ENCODE data around the gene EPB41L2.
"Not testable (repeated sequence)": the region's sequence is repeated elsewhere in the genome, so short reads cannot be mapped to it uniquely, and the experiment has no call there.

The EPB41L2 gene

DNA sequence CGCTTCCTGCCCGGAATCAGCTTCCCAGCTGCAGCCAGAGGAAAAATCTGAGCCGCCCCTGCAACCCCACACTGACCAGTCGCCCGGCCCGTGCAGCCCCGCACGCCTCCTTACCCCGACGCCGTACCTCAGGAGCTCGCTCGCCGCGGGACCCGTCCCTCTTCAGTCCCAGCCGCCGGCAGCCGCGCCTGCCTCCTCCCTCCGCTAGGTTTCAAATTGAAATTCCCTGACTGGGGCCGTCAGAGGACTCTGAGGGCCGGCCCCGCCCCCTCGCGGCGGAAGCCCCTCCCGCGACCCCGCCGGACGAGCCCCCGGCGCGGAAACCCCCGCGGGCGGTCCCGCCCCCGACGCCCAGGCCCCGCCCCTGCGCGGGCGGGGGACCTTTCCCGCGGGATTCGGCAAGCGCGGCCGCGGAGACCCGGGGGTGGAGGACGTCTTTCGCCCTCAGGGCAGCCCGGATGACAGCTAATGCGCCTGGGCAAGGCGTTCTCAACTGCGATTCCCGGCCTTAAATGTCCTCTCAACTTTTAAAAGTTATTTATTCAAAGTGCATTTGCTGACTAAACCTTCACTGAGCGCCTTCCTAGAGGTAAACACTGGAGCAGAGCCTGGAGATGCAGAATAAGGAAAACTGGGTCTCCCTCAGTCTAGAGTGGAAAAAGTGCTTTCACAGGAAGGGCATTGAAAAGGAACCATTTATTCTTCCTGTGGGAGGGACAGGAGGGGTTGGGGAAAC is at the start of gene EPB41L2:
Gene EPB41L2 (minus strand): TSS at position 218 of the 736 bp plus-strand sequence. CDS start 106,760 bp downstream, outside the sequence.
- peak in 2 of 3 experiments; percentile 76 to 81 for DNase-seq

GRCh38 chr6:131112249-131112648 is 49.2 kb upstream of the EPB41L2 start:
- DNase-seq = no peak

DNA sequence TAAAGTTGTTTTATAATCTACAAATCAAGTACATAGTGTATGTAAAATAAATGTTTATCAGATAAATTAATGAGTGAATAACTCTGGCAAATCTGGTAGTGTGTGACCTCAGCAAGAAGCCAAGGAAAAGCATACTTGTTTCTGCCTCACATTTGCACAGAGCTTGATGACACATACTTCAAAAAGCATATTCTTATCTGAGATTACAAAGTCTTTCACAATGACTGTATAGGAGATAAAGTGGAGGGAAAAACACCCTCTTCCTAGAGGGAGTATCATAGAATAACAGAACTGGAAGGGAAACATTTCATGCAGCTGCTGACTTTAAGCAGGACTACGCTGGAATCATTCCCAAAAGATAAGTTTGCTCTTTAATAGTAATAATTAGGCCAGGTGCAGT is 44.1 kb upstream of the EPB41L2 start:
- DNase-seq = no peak

- DNase-seq = no peak
Observed at GRCh38 chr6:131103901-131104300, 40.9 kb upstream of the EPB41L2 start.

DNA sequence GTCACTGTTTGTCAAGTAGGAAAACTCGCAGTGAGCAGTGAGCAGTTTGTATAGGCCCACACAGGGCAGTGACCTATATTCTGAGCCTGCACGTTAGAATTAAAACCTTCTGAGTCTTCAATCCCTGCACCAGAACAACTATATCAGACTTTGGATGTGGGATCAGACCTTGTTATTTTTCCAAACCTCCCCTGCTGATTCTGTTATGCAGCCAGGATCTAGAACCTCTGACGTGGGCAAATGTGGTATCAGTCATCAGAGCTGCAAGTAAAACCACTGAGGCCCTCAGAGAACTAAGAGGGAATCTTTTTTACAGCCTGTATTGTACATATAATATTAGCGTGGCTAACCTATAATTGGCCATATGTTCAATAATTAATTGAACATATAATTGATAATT is 40.3 kb upstream of the EPB41L2 start:
- no peak for DNase-seq

DNA sequence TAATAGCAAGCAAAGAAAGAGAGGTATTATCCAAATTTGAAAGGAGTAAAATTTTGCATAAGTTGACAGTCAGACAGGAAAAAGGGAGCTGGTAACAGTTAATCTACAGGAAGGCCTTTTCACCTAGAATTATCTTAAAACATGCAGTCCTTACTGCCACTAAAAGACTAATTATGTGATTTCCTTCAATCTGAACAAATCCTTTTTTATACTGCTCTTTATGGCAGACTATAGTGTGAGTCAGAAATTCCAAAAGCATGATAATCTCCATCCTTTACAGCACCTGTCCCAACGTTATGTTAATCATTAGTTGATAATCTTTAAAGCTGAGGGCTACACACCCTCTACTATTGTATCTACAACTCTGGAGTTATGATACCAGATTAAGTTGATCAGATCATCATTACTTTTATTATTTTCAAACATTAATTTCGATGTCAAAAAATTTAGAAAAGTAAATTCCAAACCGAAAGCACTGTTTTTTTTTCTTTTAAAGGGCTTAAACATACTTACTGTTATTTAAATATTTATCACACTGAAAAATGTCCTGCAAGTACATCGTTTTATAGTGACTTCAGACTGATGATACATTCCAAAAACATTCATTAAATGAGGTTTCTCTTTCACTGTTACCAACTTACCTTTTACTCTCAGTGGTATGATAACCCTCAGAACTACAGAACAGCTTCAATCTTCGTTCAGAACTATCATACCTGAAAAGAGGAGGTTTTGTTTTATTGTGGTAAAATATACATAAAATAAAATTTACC is 39.1 kb upstream of the EPB41L2 start:
- DNase-seq = no peak

DNA sequence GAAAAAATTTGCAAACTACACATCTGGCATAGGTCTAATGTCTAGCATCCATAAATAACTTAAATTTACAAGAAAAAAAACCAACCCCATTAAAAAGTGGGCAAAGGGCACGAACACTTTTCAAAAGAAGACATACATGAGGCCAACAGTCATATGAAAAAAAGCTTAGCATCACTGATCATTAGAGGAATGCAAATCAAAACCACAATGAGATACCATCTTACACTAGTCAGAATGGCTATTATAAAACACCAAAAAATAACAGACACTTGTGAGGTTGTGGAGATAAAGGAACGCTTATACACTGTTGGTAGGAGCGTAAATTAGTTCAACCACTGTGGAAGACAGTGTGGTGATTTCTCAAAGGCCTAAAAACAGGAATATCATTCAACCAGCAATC is 33.7 kb upstream of the EPB41L2 start:
- DNase-seq = no peak

- DNase-seq = no peak
Observed at GRCh38 chr6:131093334-131093733, 30.3 kb upstream of the EPB41L2 start.

DNA sequence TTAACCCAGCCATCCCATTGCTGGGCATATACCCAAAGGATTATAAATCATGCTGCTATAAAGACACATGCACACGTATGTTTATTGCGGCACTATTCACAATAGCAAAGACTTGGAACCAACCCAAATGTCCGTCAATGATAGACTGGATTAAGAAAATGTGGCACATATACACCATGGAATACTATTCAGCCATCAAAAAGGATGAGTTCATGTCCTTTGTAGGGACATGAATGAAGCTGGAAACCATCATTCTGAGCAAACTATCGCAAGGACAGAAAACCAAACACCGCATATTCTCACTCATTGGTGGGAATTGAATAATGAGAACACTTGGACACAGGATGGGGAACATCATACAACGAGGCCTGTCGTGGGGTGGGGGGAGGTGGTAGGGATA is 28.9 kb upstream of the EPB41L2 start:
- DNase-seq = not testable (repeated sequence)

DNA sequence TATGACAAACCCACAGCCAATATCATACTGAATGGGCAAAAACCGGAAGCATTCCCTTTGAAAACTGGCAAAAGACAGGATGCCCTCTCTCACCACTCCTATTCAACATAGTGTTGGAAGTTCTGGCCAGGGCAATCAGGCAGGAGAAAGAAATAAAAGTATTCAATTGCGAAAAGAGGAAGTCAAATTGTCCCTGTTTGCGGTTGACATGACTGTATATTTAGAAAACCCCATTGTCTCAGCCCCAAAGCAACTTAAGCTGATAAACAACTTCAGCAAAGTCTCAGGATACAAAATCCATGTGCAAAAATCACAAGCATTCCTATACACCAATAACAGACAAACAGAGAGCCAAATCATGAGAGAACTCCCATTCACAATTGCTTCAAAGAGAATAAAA is 27.3 kb upstream of the EPB41L2 start:
- not testable (repeated sequence) for DNase-seq

DNA sequence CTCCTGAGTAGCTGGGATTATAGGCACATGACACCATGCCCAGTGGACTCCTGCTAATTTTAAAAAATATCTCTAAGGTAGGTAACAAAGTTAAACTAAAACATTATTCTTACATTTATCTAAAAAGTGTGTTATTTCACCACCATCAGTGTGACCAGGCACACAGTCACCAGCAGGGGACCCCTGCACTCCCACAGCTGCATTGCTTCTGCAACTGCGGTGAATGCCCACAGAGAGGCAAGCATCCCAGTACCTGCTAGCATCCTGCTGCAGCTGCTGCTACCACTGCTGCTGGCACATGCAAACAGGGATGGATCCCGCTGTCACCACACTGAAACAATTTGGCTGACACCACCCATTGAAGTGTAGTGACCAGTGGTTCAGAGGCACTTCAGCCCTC is 21.9 kb upstream of the EPB41L2 start:
- DNase-seq = no peak

DNA sequence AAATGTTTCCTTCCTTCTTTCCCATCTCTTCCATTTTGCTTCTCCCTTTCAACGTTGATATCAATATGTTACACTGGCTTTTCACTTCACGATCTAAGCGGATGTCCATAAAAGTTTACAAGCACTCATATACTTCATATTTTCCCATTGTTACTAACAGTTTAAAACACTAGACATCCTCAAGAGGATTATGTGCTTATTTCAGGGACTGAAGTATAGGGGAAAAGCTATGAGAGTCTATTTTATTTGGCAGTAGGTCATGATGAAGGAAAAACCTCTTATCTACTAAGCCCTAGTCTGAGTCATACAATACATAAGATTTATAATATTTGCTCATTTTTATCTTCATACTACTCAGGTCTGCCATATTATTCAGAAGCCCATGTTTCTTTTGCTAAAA is 20.6 kb upstream of the EPB41L2 start:
- no peak for DNase-seq

DNA sequence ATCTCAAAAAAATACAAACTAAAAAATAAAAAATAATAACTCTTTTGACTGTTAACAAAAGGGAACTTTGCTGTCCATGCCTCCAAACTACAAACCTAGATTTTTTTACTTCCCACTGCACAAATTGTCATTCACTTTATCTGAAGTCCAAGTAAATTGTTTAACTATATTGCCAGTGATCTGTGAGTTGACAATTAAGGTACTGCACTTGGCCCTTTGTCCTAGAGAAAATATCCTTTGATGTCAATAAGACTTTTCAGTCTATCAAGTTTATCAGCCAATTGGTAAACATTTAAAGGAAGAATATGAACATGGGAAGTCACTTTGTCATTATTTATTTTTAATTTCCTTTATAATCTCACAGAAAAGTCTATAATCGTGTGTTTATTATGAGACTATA is 19.3 kb upstream of the EPB41L2 start:
- DNase-seq = no peak

DNA sequence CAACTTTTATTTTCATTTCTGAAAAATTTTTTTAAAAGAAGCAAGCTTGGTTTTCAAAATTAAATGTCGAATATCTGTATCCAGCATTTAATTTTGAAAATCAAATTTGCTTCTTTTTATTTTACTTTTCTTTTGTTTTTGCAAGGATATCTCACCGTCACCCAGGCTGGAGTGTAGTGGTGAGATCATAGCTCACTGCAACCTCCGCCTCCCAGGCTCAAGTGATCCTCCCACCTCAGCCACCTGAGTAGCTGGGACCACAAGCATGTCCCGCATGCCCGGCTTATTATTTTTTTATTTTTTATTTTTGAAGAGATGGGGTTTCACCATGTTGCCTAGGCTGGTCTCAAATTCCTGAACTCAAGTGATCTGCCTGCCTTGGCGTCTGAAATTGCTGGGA is 17.0 kb upstream of the EPB41L2 start:
- no peak for DNase-seq

GRCh38 chr6:131073577-131073976 is 10.5 kb upstream of the EPB41L2 start:
- no peak for DNase-seq

DNA sequence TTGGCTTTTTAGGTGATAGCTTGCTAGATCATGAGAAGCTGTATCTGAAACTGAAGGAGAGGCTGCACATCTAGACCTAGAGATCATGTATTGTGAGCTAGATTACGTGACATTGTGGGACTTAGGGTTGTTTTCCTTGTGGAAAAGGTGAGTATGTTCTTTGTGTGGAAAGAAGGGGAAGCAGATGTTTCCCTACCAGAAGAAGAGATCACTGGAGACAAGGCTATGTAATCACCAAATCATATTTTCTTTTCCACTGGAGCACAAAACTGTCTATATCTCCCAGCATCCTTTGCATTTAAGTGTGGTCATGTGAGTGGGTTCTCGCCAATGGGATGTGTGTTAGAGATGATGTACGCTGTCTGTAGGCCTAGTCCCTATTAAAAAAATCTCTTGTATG is 7.0 kb upstream of the EPB41L2 start:
- DNase-seq = no peak

GRCh38 chr6:131068165-131068564 is 5.1 kb upstream of the EPB41L2 start:
- no peak for DNase-seq

DNA sequence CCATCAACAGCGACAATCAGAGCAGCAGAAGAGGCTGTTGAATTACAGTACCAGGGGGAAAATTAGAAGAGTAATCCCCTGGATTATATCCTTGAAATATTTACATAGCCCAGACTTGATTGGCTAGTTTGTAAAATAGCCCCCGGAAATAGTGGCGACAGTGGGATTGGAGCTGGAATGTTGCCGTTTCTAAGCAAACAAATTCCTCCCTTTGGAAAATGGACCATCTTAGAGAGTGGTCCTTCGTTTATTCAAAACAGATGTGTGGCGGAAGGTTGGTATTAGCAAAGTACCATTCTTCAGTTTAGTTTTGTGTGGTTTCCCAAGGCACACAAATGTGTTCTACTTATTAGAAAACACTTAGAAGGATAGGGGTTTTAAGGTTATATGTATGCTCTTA is 4.5 kb upstream of the EPB41L2 start:
- DNase-seq = no peak

DNA sequence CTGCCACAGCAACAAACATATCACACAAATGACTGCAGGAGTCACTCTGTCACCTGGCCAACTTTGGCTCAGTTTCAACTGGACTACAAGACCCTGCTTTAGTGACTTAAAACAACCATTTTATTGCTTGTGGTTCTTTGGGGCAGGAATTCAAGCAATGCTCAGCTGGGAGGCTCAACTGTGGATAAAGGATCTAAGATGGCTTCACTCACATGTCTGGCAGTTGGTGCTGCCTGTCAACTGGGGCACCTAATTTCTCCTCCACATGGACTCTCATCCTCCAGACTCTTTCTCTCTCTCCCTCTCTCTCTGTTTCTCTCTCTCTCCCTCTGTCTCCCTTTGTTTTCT is 2.8 kb upstream of the EPB41L2 start:
- no peak for DNase-seq

- no peak for DNase-seq
Observed at GRCh38 chr6:131065112-131065823, 2.2 kb upstream of the EPB41L2 start.

DNA sequence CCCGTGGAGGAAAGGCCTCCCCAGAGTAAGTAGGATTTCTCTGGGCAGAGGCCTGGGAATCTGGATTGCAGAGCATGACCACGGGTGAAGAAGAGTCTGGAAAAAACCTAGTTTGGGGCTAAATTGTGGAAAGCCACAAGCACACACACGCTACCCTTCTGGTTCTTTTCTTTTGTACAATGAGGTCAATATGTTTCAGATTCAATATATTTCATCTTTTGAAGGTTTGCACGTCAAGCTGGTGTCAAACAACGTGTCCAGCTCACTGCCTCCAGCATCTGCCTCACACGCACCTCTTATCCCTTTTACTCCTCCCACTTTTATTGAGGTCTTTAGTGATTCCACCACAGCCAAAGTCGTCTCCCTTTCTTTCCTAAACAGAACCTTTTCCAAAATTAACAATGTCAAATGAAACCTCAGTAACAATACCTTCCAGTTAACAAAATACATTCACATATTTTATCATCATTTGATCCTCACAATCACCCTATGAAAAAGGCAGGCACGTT is 773 bp upstream of the EPB41L2 start:
- DNase-seq = no peak

DNA sequence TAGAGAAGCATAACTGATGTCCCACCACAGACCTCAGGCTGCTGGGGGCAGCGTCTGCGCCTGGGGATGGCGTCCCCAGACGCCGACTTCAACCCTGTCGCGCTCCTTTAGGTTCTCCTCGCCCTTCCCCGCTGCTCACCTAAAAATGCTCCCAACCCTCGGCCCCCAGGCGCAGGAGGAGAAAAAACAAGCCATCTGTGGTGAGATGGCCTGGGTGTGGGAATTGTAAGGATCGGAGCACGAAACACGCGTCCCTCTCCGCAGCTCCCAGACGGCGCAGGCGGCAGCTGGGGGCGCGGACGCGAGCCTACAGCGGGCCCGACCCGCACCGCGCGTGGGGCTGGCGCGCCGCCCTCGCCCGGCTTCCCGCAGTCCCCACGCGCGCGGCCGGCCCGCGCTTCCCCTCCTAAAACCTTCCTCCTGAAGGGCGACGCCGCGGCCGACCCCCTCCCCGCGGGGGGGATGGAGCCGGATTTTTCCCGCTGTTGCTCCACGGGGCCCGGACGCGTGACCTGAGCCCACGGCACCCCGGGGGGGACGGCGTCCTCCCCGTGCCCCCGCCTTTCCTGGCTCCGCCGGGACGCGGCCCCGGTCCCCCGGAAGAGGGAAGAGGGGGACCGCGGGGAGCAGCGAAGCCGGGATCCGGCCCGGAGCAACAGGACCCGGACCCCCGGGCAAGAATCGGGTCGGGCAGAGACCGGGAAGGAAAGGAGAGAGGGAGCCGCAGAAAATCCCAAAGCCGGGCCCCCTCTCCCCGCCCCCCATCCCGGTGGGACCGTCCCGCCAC is 611 bp downstream of the EPB41L2 start:
- peak in 2 of 3 experiments; percentile 45 to 49 for DNase-seq

- no peak for DNase-seq
Observed at GRCh38 chr6:131061751-131062119, 1.3 kb downstream of the EPB41L2 start.
